Suppressor macrophage (primary cell): ENCODE data around the gene NWD2.
A peak's percentile ranks its signal among the peaks of the same experiment; 100 is the strongest.

Experiments
- DNase-seq, 4 experiments: peaks; one replicate each; pipeline ENCODE4 v3.0.0-alpha.2; 2020 to 2022

Gene NWD2

GRCh38 chr4:37439809-37440474 is 195.4 kb downstream of the NWD2 start:
- DNase-seq, result no peak

GRCh38 chr4:37440501-37440900 is 196.0 kb downstream of the NWD2 start:
- no peak for DNase-seq

- DNase-seq, result no peak
Observed at GRCh38 chr4:37441231-37442061, 196.9 kb downstream of the NWD2 start.

- DNase-seq, result no peak
Observed at GRCh38 chr4:37442062-37442323, 197.4 kb downstream of the NWD2 start.

- DNase-seq, result no peak
Observed at GRCh38 chr4:37443137-37443536, 198.6 kb downstream of the NWD2 start.

GRCh38 chr4:37445023-37445422 is 200.5 kb downstream of the NWD2 start:
- DNase-seq, result no peak

- no peak for DNase-seq
Observed at GRCh38 chr4:37446016-37446415, 201.5 kb downstream of the NWD2 start.

GRCh38 chr4:37447886-37448285 is 203.3 kb downstream of the NWD2 start:
- no peak for DNase-seq

- no peak for DNase-seq
Observed at GRCh38 chr4:37450309-37450708, 205.8 kb downstream of the NWD2 start.

GRCh38 chr4:37450911-37451310 is 206.4 kb downstream of the NWD2 start:
- DNase-seq, result no peak

- no peak for DNase-seq
Observed at GRCh38 chr4:37451656-37452055, 207.1 kb downstream of the NWD2 start.

- peak; percentile 40 to 57 (median 46) for DNase-seq
Observed at GRCh38 chr4:37452952-37453280, 208.4 kb downstream of the NWD2 start.

GRCh38 chr4:37453281-37453998 is 208.9 kb downstream of the NWD2 start:
- DNase-seq, result peak; percentile 31 to 70 (median 50)

- DNase-seq, result no peak
Observed at GRCh38 chr4:37453999-37454800, 209.7 kb downstream of the NWD2 start.

- DNase-seq, result no peak
Observed at GRCh38 chr4:37455301-37456131, 211.0 kb downstream of the NWD2 start.

- no peak for DNase-seq
Observed at GRCh38 chr4:37461801-37462200, 217.3 kb downstream of the NWD2 start.

- DNase-seq, result no peak
Observed at GRCh38 chr4:37463033-37463856, 218.7 kb downstream of the NWD2 start.

- DNase-seq, result no peak
Observed at GRCh38 chr4:37464373-37465128, 220.0 kb downstream of the NWD2 start.

GRCh38 chr4:37465296-37465695 is 220.8 kb downstream of the NWD2 start:
- no peak for DNase-seq

GRCh38 chr4:37465845-37466244 is 221.3 kb downstream of the NWD2 start:
- no peak for DNase-seq
